VCaP (cell line): ENCODE measurements around the gene BCL7C.

Experiments used
- H3K27ac ChIP-seq: fragments of 450-650 bp; 2 replicates; pipeline ENCODE4 v1.5.1; 2017
- TF ChIP-seq, protein P1 (sequence below): fragments of 450-650 bp; conservative IDR thresholded peaks from 2 replicates; pipeline ENCODE4 v1.5.1; 2017; ENCODE audit warnings: mild to moderate bottlenecking, moderate library complexity

Gene BCL7C

DNA sequence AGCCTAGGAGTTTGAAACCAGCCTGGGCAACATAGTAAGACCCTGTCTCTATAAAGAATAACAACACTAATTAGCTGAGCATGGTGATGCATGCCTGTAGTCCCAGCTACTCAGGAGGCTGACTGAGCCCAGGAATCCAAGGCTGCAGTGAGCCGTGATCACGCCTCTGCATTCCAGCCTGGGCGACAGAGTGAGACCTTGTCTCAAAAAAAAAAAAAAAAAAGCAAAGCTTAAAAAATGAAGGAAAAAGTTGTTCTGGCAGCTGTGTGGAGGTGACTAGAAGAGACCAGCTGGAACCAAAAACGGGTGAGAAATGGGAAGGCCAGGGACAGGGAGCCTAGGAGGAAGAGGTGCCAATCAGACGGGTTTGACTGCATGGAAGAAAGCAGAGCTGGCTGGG is 4.2 kb downstream of the BCL7C start:
- TF ChIP-seq, protein P1, sequence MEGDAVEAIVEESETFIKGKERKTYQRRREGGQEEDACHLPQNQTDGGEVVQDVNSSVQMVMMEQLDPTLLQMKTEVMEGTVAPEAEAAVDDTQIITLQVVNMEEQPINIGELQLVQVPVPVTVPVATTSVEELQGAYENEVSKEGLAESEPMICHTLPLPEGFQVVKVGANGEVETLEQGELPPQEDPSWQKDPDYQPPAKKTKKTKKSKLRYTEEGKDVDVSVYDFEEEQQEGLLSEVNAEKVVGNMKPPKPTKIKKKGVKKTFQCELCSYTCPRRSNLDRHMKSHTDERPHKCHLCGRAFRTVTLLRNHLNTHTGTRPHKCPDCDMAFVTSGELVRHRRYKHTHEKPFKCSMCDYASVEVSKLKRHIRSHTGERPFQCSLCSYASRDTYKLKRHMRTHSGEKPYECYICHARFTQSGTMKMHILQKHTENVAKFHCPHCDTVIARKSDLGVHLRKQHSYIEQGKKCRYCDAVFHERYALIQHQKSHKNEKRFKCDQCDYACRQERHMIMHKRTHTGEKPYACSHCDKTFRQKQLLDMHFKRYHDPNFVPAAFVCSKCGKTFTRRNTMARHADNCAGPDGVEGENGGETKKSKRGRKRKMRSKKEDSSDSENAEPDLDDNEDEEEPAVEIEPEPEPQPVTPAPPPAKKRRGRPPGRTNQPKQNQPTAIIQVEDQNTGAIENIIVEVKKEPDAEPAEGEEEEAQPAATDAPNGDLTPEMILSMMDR, result no peak
- H3K27ac ChIP-seq, result no peak overlapping the region

DNA sequence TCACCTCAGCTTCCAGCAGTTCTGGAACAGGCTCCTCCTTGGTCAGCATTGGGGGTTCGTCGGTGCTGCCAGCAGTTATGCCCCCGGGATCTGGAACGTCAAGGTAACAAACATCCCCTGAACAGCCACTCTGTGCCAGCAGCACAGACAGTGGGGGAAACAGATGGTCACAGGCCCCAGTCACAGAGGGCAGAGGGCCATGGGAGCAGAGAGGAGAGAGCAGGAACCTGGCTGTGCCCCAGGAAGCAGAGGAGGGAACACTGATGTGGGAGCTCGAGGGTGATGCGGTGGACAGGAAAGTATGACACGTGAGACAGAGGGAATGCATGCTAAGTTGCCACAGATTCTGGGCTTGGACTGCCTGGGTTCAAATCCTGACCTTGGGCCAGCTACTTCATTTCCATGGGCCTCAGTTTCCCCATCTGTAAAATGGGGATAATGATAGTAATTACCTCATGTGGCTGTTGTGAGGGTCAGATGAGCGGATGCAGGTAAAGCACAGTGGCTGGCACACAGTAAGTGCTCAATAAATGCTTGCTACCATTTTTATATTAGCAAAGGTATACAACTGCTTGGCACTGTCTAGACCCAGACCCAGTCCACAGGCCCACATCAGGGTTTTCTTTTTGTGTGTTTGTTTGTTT is 4.9 kb downstream of the BCL7C start:
- no peak overlapping the region for H3K27ac ChIP-seq
- TF ChIP-seq, protein P1, result no peak

DNA sequence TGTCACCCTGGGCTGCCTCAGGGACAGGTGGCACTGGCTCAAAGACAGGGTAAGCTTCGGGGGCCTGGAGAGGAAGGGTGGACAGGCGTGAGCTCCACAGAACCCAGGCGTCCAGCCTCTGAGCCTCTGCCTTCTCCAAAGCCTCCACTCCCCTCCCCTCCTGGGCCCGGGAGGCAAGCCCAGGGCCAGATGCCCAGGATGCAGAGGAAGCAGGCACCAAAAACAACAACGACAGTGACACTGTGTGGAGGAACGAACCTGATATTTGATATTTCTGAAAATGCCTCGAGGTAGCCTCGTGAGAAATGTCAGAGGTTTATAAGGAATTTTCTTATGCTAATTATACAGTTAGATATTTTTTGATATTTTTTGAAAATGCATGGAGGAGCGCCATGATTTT is 6.0 kb downstream of the BCL7C start:
- H3K27ac ChIP-seq, result no peak overlapping the region
- TF ChIP-seq, protein P1, result no peak

DNA sequence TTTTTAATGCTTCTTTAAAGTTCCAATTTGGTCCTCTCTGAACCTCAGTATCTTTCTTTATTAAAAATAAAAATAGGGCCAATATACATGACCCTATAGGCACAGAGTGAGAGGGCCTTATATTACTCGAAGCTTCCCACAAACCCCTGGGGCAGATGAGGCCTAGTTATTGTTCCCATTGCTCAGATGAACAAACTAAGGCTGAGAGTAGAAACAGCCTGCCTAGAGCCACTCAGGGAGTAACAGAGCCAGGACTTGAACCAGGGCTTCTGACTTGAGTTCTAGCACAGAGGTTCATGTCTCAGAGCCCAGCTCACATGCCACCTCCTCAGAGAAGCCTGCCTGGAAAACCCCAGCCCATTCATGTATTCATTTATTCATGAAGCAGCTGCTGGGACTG is 7.7 kb downstream of the BCL7C start:
- H3K27ac ChIP-seq, result no peak overlapping the region
- TF ChIP-seq, protein P1, result no peak

DNA sequence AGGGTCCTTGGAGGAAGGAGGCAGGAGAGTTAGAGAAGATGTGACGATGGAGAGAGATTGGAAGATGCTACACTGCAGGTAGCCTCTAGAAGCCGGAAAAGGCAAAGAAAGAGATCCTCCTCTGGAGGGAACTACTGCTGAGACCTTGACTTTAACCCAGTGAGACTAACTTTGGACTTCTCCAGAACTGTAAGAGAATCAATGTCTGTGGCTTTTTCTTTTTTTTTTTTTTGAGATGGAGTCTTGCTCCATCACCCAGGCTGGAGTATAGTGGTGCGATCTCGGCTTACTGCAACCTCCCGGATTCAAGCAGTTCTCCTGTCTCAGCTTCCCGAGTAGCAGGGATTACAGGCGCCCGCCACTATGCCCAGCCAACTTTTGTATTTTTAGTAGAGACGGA is 8.7 kb downstream of the BCL7C start:
- TF ChIP-seq, protein P1, result no peak
- no peak overlapping the region for H3K27ac ChIP-seq

DNA sequence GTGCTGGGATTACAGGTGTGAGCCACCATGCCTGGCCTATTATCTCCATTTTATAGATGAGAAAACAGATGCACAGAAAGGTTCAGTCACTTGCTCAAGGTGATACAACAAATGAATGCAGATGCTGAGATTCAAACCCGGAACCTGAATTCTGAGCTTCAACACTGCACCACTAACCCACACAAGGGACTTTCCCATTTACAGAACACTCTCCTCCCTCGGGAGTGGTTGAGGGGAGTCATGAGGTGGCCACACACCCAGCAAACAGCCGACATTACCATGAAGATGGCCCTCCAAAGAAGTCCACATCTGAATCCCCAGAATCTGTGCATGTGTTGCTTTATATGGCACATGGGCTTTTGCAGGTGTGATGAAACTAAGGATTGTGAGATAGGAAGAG is 9.1 kb downstream of the BCL7C start:
- H3K27ac ChIP-seq, result no peak overlapping the region
- TF ChIP-seq, protein P1, result no peak

DNA sequence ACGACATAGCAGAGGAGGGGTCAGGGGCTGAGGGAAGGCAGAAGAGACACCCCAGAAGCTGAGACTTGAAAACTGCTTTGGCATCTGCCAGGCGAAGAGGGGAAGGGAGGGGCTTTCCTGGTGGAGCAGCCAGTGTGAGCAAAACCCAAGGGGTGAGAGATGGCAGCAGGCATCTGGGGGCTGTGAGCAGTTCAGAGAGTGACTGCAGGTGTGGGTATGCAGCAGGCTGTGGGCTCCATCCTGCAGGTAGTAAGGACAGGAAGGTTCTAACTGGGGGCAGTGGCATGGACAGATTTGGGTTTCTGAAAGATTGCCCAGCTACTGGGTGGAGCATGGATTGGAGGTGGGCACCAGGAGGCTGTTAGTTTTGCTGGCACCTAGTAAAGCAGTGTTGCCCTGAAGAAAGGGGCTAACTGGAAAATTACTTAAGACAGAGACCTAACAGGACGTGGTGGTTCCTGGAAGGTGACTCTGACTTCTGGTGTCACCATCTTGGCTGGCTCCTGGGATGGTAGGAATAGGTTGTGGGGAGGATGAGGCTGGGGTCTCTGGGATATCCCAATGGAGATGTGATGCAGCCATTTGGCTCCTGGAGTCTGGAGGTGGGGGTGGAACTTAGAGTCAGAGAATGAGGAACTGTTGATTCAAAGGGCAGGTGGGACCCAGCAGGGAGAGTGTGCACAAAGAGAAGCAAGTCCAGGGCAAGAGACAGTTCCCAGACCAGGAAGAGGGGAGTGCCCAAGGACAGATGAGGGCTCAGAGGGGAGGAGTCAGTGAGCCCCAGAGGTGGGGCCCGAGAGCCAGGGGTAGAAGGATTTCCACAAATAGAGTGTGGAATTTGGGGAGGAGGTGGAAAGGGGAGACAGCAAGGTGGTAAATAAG is 11.2 kb downstream of the BCL7C start:
- TF ChIP-seq, protein P1, result no peak

More for the DNA sequence above, 11.2 kb downstream of the BCL7C start:
- H3K27ac ChIP-seq, result no peak overlapping the region
